T follicular helper cell (primary cell): ENCODE measurements around the gene ARHGEF1.

Experiments
- DNase-seq: peaks from one replicate; pipeline ENCODE4 v3.0.0-alpha.2; 2020; ENCODE audit warnings: low read depth

ARHGEF1 gene

GRCh38 chr19:41883463-41883820, 458 bp downstream of the ARHGEF1 start:
- no peak for DNase-seq

GRCh38 chr19:41883821-41884733, 1.1 kb downstream of the ARHGEF1 start:
- peak; percentile 66 for DNase-seq

GRCh38 chr19:41886761-41887710, 4.1 kb downstream of the ARHGEF1 start:
- DNase-seq = peak; percentile 52

GRCh38 chr19:41887711-41888382, 4.9 kb downstream of the ARHGEF1 start:
- DNase-seq = peak; percentile 72

- DNase-seq = no peak
Measured at GRCh38 chr19:41888926-41889325, 5.9 kb downstream of the ARHGEF1 start.

GRCh38 chr19:41889896-41890295, 6.9 kb downstream of the ARHGEF1 start:
- DNase-seq = no peak

GRCh38 chr19:41890936-41891335, 8.0 kb downstream of the ARHGEF1 start:
- DNase-seq = no peak

GRCh38 chr19:41892173-41892902, 9.4 kb downstream of the ARHGEF1 start:
- DNase-seq = no peak

- DNase-seq = no peak
Measured at GRCh38 chr19:41893899-41894298, 10.9 kb downstream of the ARHGEF1 start.

- DNase-seq = no peak
Measured at GRCh38 chr19:41894350-41894749, 11.4 kb downstream of the ARHGEF1 start.

GRCh38 chr19:41895745-41896580, 13.0 kb downstream of the ARHGEF1 start:
- DNase-seq = no peak

GRCh38 chr19:41896581-41896942, 13.6 kb downstream of the ARHGEF1 start:
- no peak for DNase-seq

GRCh38 chr19:41897181-41897580, 14.2 kb downstream of the ARHGEF1 start:
- DNase-seq = no peak

GRCh38 chr19:41897820-41898219, 14.8 kb downstream of the ARHGEF1 start:
- DNase-seq = no peak

GRCh38 chr19:41898235-41898634, 15.3 kb downstream of the ARHGEF1 start:
- DNase-seq = no peak

- DNase-seq = no peak
Measured at GRCh38 chr19:41901707-41902360, 18.9 kb downstream of the ARHGEF1 start.

GRCh38 chr19:41902594-41902993, 19.6 kb downstream of the ARHGEF1 start:
- DNase-seq = no peak

- DNase-seq = no peak
Measured at GRCh38 chr19:41903193-41903953, 20.4 kb downstream of the ARHGEF1 start.
